GDM1 (cell line): ENCODE data around the gene DHRS13.
"Not testable (repeated sequence)": the region's sequence is repeated elsewhere in the genome, so short reads cannot be mapped to it uniquely, and the experiment has no call there.

ENCODE experiments used
- DNase-seq: peaks from one replicate; lab custom pipeline; 2025; lab: John Stamatoyannopoulos, UW

The DHRS13 gene

GRCh38 chr17:28882154-28882895 is 20.6 kb downstream of the DHRS13 start:
- DNase-seq = no peak

GRCh38 chr17:28881533-28882056 is 21.3 kb downstream of the DHRS13 start:
- DNase-seq = no peak

- no peak for DNase-seq
Observed at GRCh38 chr17:28880572-28880945, 22.3 kb downstream of the DHRS13 start.

- DNase-seq = no peak
Observed at GRCh38 chr17:28879886-28880571, 22.9 kb downstream of the DHRS13 start.

- no peak for DNase-seq
Observed at GRCh38 chr17:28878981-28879380, 23.9 kb downstream of the DHRS13 start.

GRCh38 chr17:28878158-28878910 is 24.5 kb downstream of the DHRS13 start:
- no peak for DNase-seq

GRCh38 chr17:28877150-28877711 is 25.6 kb downstream of the DHRS13 start:
- DNase-seq = not testable (repeated sequence)

GRCh38 chr17:28875848-28876550 is 26.9 kb downstream of the DHRS13 start:
- no peak for DNase-seq

- no peak for DNase-seq
Observed at GRCh38 chr17:28874750-28875149, 28.1 kb downstream of the DHRS13 start.

GRCh38 chr17:28873839-28874238 is 29.0 kb downstream of the DHRS13 start:
- no peak for DNase-seq

GRCh38 chr17:28871056-28871579 is 31.8 kb downstream of the DHRS13 start:
- no peak for DNase-seq

GRCh38 chr17:28867276-28867675 is 35.6 kb downstream of the DHRS13 start:
- DNase-seq = no peak

- peak; percentile 15 for DNase-seq
Observed at GRCh38 chr17:28865946-28866752, 36.7 kb downstream of the DHRS13 start.

- DNase-seq = no peak
Observed at GRCh38 chr17:28864991-28865849, 37.7 kb downstream of the DHRS13 start.

- DNase-seq = no peak
Observed at GRCh38 chr17:28863953-28864352, 38.9 kb downstream of the DHRS13 start.

GRCh38 chr17:28862561-28862960 is 40.3 kb downstream of the DHRS13 start:
- DNase-seq = no peak

GRCh38 chr17:28861393-28862203 is 41.3 kb downstream of the DHRS13 start:
- DNase-seq = no peak

GRCh38 chr17:28860363-28860808 is 42.5 kb downstream of the DHRS13 start:
- no peak for DNase-seq
